HepG2 (cell line): ENCODE measurements around the gene GLYR1. TPM values are rescaled to one million over a fixed set of nuclear protein-coding genes. Genes with fewer than 3 reads are reported as not detected.

Source experiments
- ATAC-seq: fragments of 200-7000 bp; cut with Tn5 transposase; 3 replicates; pipeline ENCODE4 v1.9.1; 2020; ENCODE audit warnings: mild to moderate bottlenecking, moderate library complexity
- BruUV-seq: library from RNA; stranded (reverse); fragments of 400-500 nt; replicated peaks from 2 replicates; lab custom pipeline; 2021; lab: Mats Ljungman, UMichigan
- CTCF ChIA-PET: fragments of 300-600 bp; formaldehyde crosslinking; extraction: SDS; loops from one replicate; lab custom pipeline; 2021; ENCODE audit warnings: low total read pairs, inconsistent platforms, low intra/inter-chr PET ratio; lab: Yijun Ruan, JAX
- POLR2A ChIA-PET: fragments of 350-600 bp; sonication (Branson Sonifier 250); formaldehyde crosslinking; loops from one replicate; lab custom pipeline; 2020; ENCODE audit warnings: antibody characterized with exemption, inconsistent platforms; lab: Yijun Ruan, JAX
- DNase-seq: peaks from one replicate; pipeline ENCODE4 v3.0.0-alpha.2; 2015; ENCODE audit warnings: low spot score
- FAIRE-seq: peaks from 3 replicates; lab custom pipeline; 2011; peaks lifted over from hg19 to GRCh38; lab: Jason Lieb, UNC
- H2AFZ ChIP-seq: one replicate; pipeline ENCODE4 v1.6.1; 2011; ENCODE audit warnings: low read length, inconsistent platforms
- H3K27ac ChIP-seq: fragments of 300-600 bp; 3 replicates; pipeline ENCODE4 v1.8.0; 2011; ENCODE audit warnings: mixed run types, mild to moderate bottlenecking, mixed read lengths, low read length, inconsistent platforms; ENCODE audit not compliant: insufficient read depth; ENCODE audit errors: extremely low read length
- H3K27me3 ChIP-seq, 2 experiments: fragments of 200-600 bp in 1 of 2; 2 replicates in 1 of 2; 3 replicates in 1 of 2; pipeline versions ENCODE4 v1.6.0 to v1.8.0; 2011; ENCODE audit warnings: low read length in 2 of 2, mild to moderate bottlenecking in 2 of 2, moderate library complexity in 2 of 2, inconsistent platforms in 1 of 2; ENCODE audit not compliant: insufficient read depth in 2 of 2, control insufficient read depth in 1 of 2
- H3K36me3 ChIP-seq, 2 experiments: fragments of 200-600 bp in 1 of 2; replicated peaks in 1 of 2; 2 replicates in 1 of 2; 3 replicates in 1 of 2; pipeline versions ENCODE4 v1.5.1 to v1.8.0; 2011; ENCODE audit warnings: low read length in 2 of 2, inconsistent platforms in 1 of 2; ENCODE audit not compliant: insufficient read depth in 2 of 2, control insufficient read depth in 1 of 2
- H3K4me1 ChIP-seq: 2 replicates; pipeline ENCODE4 v1.5.1; 2012; ENCODE audit warnings: low read length, inconsistent platforms; ENCODE audit not compliant: insufficient read depth
- H3K4me2 ChIP-seq: 2 replicates; pipeline ENCODE4 v1.6.0; 2011; ENCODE audit warnings: low read depth, low read length, inconsistent platforms
- H3K4me3 ChIP-seq, 3 experiments: fragments of 200-600 bp in 1 of 3; sonication (generic), shearing (Covaris generic) in 1 of 3; replicated peaks in 1 of 3; 2 replicates each; pipeline ENCODE4 v1.5.1; 2011 to 2016; ENCODE audit warnings: low read length in 3 of 3, inconsistent platforms in 2 of 3, low read depth in 2 of 3, mild to moderate bottlenecking in 2 of 3, control low read depth in 1 of 3, mixed read lengths in 1 of 3; ENCODE audit not compliant: insufficient read depth in 1 of 3
- H3K79me2 ChIP-seq: one replicate; pipeline ENCODE4 v1.6.1; 2011; ENCODE audit warnings: low read length, inconsistent platforms; ENCODE audit not compliant: insufficient read depth
- H3K9ac ChIP-seq: 2 replicates; pipeline ENCODE4 v1.6.0; 2011; ENCODE audit warnings: mild to moderate bottlenecking, low read depth, low read length, inconsistent platforms; ENCODE audit not compliant: insufficient read depth
- H3K9me3 ChIP-seq: 2 replicates; pipeline ENCODE4 v1.5.1; 2012; ENCODE audit warnings: mild to moderate bottlenecking, low read length
- H4K20me1 ChIP-seq: 2 replicates; pipeline ENCODE4 v1.6.0; 2011; ENCODE audit warnings: inconsistent platforms, mild to moderate bottlenecking, low read length, moderate library complexity; ENCODE audit not compliant: insufficient read depth
- JUND ChIP-seq: sonication (generic); formaldehyde crosslinking; IDR thresholded peaks from 2 replicates; pipeline ENCODE4 v1.8.0; 2022; ENCODE audit warnings: mild to moderate bottlenecking, missing genetic modification reagents
- RBAK ChIP-seq: sonication (generic); formaldehyde crosslinking; IDR thresholded peaks from 2 replicates; pipeline ENCODE4 v1.5.1; 2020; ENCODE audit warnings: mild to moderate bottlenecking, missing genetic modification reagents
- RBM22 ChIP-seq: fragments of 200-400 bp; formaldehyde crosslinking; optimal IDR thresholded peaks from 2 replicates; pipeline ENCODE3; 2017; ENCODE audit warnings: mild to moderate bottlenecking, low read length, moderate library complexity
- REXO4 ChIP-seq: sonication (generic); formaldehyde crosslinking; IDR thresholded peaks from 2 replicates; pipeline ENCODE4 v1.8.0; 2022; ENCODE audit warnings: missing genetic modification reagents, mild to moderate bottlenecking, borderline replicate concordance
- SETDB1 ChIP-seq: sonication (generic); formaldehyde crosslinking; IDR thresholded peaks from 2 replicates; pipeline ENCODE4 v1.5.1; 2020; ENCODE audit warnings: missing genetic modification reagents, mild to moderate bottlenecking, borderline replicate concordance
- TEAD3 ChIP-seq: optimal IDR thresholded peaks from 2 replicates; pipeline ENCODE3; 2016; ENCODE audit warnings: borderline replicate concordance
- THYN1 ChIP-seq: sonication (generic); formaldehyde crosslinking; IDR thresholded peaks from 2 replicates; pipeline ENCODE4 v1.8.1; 2023; ENCODE audit warnings: low read depth, mild to moderate bottlenecking, moderate library complexity, missing genetic modification reagents, borderline replicate concordance
- ZBTB42 ChIP-seq: sonication (generic); formaldehyde crosslinking; IDR thresholded peaks from 2 replicates; pipeline ENCODE4 v1.5.0; 2020; ENCODE audit warnings: mild to moderate bottlenecking, missing genetic modification reagents
- ZNF562 ChIP-seq: sonication (generic); formaldehyde crosslinking; IDR thresholded peaks from 2 replicates; pipeline ENCODE4 v1.8.0; 2022; ENCODE audit warnings: missing genetic modification reagents, borderline replicate concordance
- ZNF713 ChIP-seq: sonication (generic); formaldehyde crosslinking; IDR thresholded peaks from 2 replicates; pipeline ENCODE4 v1.4.0; 2020; ENCODE audit warnings: mild to moderate bottlenecking, missing genetic modification reagents
- WGBS: methylation state at CpG from one replicate; pipeline ENCODE4 v1.1.6; 2017; ENCODE audit warnings: low lambda C conversion rate; 5-methylcytosine and 5-hydroxymethylcytosine counted together
- in situ Hi-C: cut with HindIII; loops from 2 replicates; pipeline ENCODE4 v1.10.0; 2017; ENCODE audit warnings: low pct_unique_long_range_greater_than_20kb; ENCODE audit not compliant: extremely low pct_ligation_motif_present
- intact Hi-C: fragments of 100-400 bp; cut with micrococcal nuclease; formaldehyde crosslinking; loops from one replicate; pipeline ENCODE4 v1.10.0; 2022; ENCODE audit not compliant: unreplicated experiment
- polyA plus RNA-seq, 8 experiments: library from polyadenylated mRNA; depleted of rRNA in 3 of 8; stranded (reverse) in 7 of 8; unstranded in 1 of 8; fragments of >200 nt; fragmentation: Illumina TruSeq in 4 of 8; extraction: Trizol in 4 of 8; gene quantifications; 2 replicates each; pipeline versions ENCODE4 v1.2.1 to v1.2.3, GENCODE V29; 2011 to 2016; ENCODE audit warnings: low read depth in 4 of 8, missing spikeins in 1 of 8, mixed read lengths in 1 of 8; ENCODE audit not compliant: insufficient read depth in 1 of 8
- total RNA-seq, 5 experiments: library from RNA; depleted of rRNA; stranded (reverse); fragments of >200 nt; fragmentation: Illumina TruSeq; extraction: Trizol; gene quantifications; 2 replicates each; pipeline ENCODE4 v1.2.3, GENCODE V29; 2016; ENCODE audit warnings: low read depth in 1 of 5
- TF ChIP-seq, protein P1 (sequence below): sonication (generic); formaldehyde crosslinking; IDR thresholded peaks from 2 replicates; pipeline ENCODE4 v1.8.1; 2023; ENCODE audit warnings: mild to moderate bottlenecking, missing genetic modification reagents
- TF ChIP-seq, protein P2 (sequence below): sonication (generic); formaldehyde crosslinking; IDR thresholded peaks from 2 replicates; pipeline ENCODE4 v1.8.1; 2022; ENCODE audit warnings: mild to moderate bottlenecking, missing genetic modification reagents

Gene GLYR1
- total and polyA plus RNA-seq, 2 of the 13 experiments (the other 11 are each of a cell fraction or from before 2014, with no cell fraction given) = 28.3 to 48.7 TPM

DNA sequence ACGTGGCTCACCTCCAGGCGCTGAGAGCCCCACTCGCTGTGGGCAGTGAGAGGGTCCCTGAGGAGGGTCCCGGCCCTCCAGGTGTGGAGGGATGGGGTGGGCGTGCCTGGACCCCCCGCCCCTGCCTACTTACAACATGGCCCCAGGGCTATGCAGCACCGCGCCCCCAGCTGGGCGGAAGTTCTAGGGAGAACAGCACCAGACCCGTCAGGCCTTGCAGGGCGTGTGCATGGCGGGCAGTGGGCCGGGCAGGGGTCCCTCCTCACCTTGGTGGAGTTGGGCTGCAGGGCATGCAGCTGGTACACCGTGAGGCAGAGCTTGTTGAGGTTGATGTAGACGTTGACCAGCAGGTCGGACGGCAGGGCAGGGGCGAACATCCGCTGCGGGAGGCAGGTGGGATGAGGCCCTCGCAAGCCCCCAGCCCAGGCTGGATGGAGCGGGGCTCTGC lies 49.3 kb downstream of the GLYR1 start (continued):
- no peak for TF ChIP-seq SETDB1 (CRISPR knock-in tag)
- TF ChIP-seq RBAK = no peak
- TF ChIP-seq ZNF562 (CRISPR knock-in tag) = no peak
- TF ChIP-seq TEAD3 = no peak

DNA sequence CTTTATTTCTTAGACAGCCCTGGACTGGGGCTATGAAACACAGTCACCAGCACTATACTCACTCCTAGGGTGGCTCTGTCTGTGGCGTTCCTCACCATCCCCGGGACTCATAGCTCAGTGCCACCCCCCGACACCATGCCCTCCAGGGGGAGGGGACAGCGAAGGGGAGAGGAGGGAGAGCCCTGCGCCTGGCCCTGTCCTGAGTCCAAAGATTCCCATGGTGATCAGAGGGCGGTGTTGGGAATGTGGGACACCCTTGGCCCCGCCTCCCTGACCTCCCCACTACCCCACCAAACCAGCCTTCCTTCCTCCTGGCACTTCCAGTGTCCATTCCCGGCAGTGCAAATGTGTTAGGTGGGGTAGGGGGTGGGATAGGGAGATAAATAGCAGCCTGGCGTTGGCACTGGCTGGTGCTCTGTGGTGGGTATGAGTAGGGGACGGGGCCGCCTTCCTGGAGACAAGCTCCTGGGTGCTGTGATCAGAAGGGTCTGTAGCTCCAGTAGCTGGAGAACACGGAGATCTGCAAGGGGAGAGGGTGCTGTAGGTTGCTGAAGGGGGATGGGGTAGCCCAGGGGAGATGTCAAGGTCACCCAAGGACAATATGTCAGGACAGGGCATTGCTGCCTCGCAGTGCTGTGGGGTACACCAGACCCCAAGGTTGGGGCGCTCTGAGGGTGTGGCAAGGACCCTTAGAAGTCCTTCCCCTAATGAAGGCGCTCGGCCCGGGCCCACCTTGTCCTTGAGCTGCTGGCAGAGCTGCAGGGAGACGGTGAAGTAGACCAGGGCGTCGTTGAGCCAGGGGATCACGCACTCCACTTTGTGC lies 49.9 kb downstream of the GLYR1 start:
- intact Hi-C loops (no loop called here), in situ Hi-C loops (no loop called here)
- Histone ChIP-seq H3K9ac (no peak overlapping the region), H3K4me2 (no peak overlapping the region), H3K9me3 (no peaks in the 10 kb centered on the region), H3K36me3 (peaks cover 0 to 8% of the 10 kb centered on the region in 2 experiments; a peak in 2 of 5 replicates), H3K27me3 (no peaks in the 10 kb centered on the region), H3K4me1 (peaks cover 26% of the 10 kb centered on the region), H3K79me2 (no peaks in the 10 kb centered on the region), H2AFZ (no peak overlapping the region), H4K20me1 (no peaks in the 10 kb centered on the region), H3K4me3 (no peak overlapping the region), H3K27ac (no peak overlapping the region)
- no peak for FAIRE-seq
- CTCF ChIA-PET = no interaction called here
- DNase-seq = no peak
- POLR2A ChIA-PET = no interaction called here
- ATAC-seq = no peak
- no peak for TF ChIP-seq RBM22
- no peak for TF ChIP-seq THYN1 (CRISPR knock-in tag)
- TF ChIP-seq, protein P1, sequence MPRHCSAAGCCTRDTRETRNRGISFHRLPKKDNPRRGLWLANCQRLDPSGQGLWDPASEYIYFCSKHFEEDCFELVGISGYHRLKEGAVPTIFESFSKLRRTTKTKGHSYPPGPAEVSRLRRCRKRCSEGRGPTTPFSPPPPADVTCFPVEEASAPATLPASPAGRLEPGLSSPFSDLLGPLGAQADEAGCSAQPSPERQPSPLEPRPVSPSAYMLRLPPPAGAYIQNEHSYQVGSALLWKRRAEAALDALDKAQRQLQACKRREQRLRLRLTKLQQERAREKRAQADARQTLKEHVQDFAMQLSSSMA = no peak
- TF ChIP-seq ZBTB42 = no peak
- TF ChIP-seq JUND (CRISPR knock-in tag) = no peak
- TF ChIP-seq ZNF713 (CRISPR knock-in tag) = no peak
- TF ChIP-seq, protein P2, sequence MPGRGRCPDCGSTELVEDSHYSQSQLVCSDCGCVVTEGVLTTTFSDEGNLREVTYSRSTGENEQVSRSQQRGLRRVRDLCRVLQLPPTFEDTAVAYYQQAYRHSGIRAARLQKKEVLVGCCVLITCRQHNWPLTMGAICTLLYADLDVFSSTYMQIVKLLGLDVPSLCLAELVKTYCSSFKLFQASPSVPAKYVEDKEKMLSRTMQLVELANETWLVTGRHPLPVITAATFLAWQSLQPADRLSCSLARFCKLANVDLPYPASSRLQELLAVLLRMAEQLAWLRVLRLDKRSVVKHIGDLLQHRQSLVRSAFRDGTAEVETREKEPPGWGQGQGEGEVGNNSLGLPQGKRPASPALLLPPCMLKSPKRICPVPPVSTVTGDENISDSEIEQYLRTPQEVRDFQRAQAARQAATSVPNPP = no peak
- TF ChIP-seq REXO4 (CRISPR knock-in tag) = no peak
- WGBS = 82% methylated on average over 16 of the region's 21 CpGs
- BruUV-seq = no TSS peak
